Liver (tissue), 3 donors: Measurements from ENCODE around the gene GAPVD1.

Source experiments
- JUND ChIP-seq, 2 donors: IDR thresholded peaks; 2 replicates each; pipeline ENCODE4 v1.6.1; 2016; ENCODE audit warnings: antibody characterized with exemption in 2 of 2
- RXRA ChIP-seq, 2 donors: IDR thresholded peaks; 2 replicates each; pipeline ENCODE4 v1.6.1; 2017 to 2018; ENCODE audit warnings: antibody characterized with exemption in 2 of 2, mild to moderate bottlenecking in 1 of 2
- TAF1 ChIP-seq: conservative IDR thresholded peaks from 2 replicates; pipeline ENCODE4 v1.6.1; 2016; ENCODE audit warnings: antibody characterized with exemption, mild to moderate bottlenecking
- TF ChIP-seq, protein P1 (sequence below): fragments of 150-350 bp; IDR thresholded peaks from 2 replicates; pipeline ENCODE4 v1.5.1; 2017; ENCODE audit warnings: improper control_type of control experiment, low read depth, low read length; ENCODE audit not compliant: missing input control
- TF ChIP-seq, protein P2 (sequence below): IDR thresholded peaks from 2 replicates; pipeline ENCODE4 v1.6.1; 2016; ENCODE audit warnings: antibody characterized with exemption
- TF ChIP-seq, protein P3 (sequence below): IDR thresholded peaks from 2 replicates; pipeline ENCODE4 v1.6.1; 2016; ENCODE audit warnings: antibody characterized with exemption
- TF ChIP-seq, protein P4 (sequence below): IDR thresholded peaks from 2 replicates; pipeline ENCODE4 v1.6.1; 2016; ENCODE audit warnings: antibody characterized with exemption, mild to moderate bottlenecking
- donor health status: healthy.
- donor health status: healthy.

DNA sequence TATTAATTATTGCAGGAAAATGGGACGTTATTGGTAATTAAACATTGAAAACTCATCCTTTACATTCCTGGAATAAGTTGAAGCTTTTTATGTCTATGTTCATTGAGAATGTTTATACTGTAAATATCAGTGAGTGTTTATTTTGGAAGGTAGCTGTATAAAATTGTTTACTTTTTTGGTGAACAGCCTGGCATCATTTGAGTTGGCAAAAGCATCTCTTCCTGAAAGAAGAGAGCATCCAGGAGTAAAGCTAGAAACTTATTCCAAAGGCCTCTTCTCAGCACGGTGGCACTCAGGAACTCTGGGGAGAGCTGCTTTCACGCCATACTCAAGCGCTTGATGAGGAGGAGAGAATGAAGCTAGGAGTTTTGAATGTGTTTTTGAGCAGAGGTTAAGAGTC is 79.9 kb downstream of the GAPVD1 start:
- TF ChIP-seq, protein P1, sequence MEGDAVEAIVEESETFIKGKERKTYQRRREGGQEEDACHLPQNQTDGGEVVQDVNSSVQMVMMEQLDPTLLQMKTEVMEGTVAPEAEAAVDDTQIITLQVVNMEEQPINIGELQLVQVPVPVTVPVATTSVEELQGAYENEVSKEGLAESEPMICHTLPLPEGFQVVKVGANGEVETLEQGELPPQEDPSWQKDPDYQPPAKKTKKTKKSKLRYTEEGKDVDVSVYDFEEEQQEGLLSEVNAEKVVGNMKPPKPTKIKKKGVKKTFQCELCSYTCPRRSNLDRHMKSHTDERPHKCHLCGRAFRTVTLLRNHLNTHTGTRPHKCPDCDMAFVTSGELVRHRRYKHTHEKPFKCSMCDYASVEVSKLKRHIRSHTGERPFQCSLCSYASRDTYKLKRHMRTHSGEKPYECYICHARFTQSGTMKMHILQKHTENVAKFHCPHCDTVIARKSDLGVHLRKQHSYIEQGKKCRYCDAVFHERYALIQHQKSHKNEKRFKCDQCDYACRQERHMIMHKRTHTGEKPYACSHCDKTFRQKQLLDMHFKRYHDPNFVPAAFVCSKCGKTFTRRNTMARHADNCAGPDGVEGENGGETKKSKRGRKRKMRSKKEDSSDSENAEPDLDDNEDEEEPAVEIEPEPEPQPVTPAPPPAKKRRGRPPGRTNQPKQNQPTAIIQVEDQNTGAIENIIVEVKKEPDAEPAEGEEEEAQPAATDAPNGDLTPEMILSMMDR, result no peak
- TF ChIP-seq, protein P2, sequence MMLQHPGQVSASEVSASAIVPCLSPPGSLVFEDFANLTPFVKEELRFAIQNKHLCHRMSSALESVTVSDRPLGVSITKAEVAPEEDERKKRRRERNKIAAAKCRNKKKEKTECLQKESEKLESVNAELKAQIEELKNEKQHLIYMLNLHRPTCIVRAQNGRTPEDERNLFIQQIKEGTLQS, result no peak
- TF ChIP-seq, protein P3, sequence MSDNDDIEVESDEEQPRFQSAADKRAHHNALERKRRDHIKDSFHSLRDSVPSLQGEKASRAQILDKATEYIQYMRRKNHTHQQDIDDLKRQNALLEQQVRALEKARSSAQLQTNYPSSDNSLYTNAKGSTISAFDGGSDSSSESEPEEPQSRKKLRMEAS, result no peak
- TF ChIP-seq, protein P4, sequence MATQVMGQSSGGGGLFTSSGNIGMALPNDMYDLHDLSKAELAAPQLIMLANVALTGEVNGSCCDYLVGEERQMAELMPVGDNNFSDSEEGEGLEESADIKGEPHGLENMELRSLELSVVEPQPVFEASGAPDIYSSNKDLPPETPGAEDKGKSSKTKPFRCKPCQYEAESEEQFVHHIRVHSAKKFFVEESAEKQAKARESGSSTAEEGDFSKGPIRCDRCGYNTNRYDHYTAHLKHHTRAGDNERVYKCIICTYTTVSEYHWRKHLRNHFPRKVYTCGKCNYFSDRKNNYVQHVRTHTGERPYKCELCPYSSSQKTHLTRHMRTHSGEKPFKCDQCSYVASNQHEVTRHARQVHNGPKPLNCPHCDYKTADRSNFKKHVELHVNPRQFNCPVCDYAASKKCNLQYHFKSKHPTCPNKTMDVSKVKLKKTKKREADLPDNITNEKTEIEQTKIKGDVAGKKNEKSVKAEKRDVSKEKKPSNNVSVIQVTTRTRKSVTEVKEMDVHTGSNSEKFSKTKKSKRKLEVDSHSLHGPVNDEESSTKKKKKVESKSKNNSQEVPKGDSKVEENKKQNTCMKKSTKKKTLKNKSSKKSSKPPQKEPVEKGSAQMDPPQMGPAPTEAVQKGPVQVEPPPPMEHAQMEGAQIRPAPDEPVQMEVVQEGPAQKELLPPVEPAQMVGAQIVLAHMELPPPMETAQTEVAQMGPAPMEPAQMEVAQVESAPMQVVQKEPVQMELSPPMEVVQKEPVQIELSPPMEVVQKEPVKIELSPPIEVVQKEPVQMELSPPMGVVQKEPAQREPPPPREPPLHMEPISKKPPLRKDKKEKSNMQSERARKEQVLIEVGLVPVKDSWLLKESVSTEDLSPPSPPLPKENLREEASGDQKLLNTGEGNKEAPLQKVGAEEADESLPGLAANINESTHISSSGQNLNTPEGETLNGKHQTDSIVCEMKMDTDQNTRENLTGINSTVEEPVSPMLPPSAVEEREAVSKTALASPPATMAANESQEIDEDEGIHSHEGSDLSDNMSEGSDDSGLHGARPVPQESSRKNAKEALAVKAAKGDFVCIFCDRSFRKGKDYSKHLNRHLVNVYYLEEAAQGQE, result no peak
- TF ChIP-seq JUND (IDR thresholded peaks at IDR 0.05) (no peak), RXRA (IDR thresholded peaks at IDR 0.05) (no peak), TAF1 (no peak)
